Measurements from ENCODE around the gene SLC36A1. TPM values are rescaled to one million over a fixed set of nuclear protein-coding genes. Genes with fewer than 3 reads are reported as not detected.

SLC36A1 gene
- total RNA-seq, 4 donors from 2014 or later = 7.3 to 9.1 (median 8.3) TPM

DNA sequence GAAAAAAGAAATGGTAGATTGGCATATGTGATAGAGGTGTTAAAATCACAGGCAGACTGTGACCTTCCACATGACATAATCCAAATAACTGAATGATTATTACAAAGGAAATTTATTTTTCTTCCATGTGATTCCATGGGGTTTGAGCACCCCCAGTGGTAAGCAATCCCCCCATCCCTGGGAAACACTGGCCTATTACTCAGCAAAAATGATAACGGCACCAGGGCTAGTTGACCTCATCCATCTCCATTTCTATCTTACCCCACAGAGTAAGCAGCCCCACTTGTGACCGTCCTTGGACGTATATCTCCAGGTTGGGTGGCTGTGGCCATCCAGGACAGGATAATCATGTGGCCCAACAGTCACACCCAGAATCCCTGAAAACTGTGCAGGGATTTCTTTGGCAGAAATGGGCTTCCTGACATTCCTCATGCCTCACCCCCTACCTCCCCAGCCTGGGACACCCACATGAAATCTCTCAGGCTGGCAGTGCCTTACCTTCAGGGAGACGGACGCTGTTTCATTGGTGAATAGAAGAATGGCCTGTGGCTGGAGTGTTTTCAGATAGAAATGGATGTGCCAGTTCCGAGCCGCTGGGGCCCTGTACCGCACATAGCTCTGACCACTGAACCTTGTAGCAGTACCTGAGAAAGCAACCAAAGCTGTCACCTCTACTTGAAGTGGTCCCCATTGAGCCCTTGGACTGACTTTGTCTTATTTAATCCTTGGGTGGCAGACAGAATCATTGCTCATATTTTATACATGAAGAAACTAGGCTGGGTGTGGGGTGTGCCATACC, 69.9 kb downstream of the SLC36A1 start:
- Histone ChIP-seq H3K36me3 (peaks cover 5 to 100% (median 39%) of the 10 kb centered on the region in 3 donors), H3K4me3 (no peak overlapping the region), H3K4me1 (no peaks in the 10 kb centered on the region), H3K27me3 (no peaks in the 10 kb centered on the region), H3K27ac (peak overlapping the region in 1 of 4 donors; percentile 3), H3K9me3 (no peaks in the 10 kb centered on the region)
- DNase-seq = no peak
- 91 to 94% methylated on average over 5 to 6 of the region's 8 CpGs for WGBS, 2 donors
- intact Hi-C loops (cut with DNase I) = no loop called here
- TF ChIP-seq POLR2A (IDR thresholded peaks at IDR 0.05) = no peak
- TF ChIP-seq, protein P1, sequence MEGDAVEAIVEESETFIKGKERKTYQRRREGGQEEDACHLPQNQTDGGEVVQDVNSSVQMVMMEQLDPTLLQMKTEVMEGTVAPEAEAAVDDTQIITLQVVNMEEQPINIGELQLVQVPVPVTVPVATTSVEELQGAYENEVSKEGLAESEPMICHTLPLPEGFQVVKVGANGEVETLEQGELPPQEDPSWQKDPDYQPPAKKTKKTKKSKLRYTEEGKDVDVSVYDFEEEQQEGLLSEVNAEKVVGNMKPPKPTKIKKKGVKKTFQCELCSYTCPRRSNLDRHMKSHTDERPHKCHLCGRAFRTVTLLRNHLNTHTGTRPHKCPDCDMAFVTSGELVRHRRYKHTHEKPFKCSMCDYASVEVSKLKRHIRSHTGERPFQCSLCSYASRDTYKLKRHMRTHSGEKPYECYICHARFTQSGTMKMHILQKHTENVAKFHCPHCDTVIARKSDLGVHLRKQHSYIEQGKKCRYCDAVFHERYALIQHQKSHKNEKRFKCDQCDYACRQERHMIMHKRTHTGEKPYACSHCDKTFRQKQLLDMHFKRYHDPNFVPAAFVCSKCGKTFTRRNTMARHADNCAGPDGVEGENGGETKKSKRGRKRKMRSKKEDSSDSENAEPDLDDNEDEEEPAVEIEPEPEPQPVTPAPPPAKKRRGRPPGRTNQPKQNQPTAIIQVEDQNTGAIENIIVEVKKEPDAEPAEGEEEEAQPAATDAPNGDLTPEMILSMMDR (IDR thresholded peaks at IDR 0.05) = no peak

DNA sequence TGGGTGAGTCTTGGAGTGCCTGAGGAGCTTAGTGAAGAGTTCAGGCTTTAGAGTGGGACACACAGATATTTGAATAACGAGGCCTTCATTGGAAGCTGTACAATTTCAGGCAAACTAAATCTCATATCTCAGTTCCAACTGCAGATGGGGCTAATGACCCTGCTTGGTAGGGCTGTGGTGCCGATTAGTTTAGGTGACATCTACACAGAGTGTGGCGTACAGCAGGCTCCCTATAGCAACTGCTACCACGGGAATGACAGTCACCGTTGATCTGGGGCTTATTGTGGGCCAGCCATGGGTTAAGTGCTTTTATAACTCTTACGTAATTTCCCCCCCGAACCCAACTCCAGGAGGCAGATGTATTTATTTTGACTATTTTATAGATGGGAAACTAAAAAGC, 72.9 kb downstream of the SLC36A1 start:
- H3K4me1 ChIP-seq = no peaks in the 10 kb centered on the region
- 52 to 70% methylated on average over 4 to 7 of the region's 7 CpGs for WGBS, 2 donors
- DNase-seq = no peak
- H3K27ac ChIP-seq = no peak overlapping the region
- intact Hi-C loops (cut with DNase I) = loop anchor here (10.0 kb wide), 1 partner anchor 135 kb away; no protein-coding TSS in a partner anchor
- no peaks in the 10 kb centered on the region for H3K9me3 ChIP-seq
- no peak for TF ChIP-seq POLR2A (IDR thresholded peaks at IDR 0.05)
- TF ChIP-seq, protein P1 (IDR thresholded peaks at IDR 0.05) = no peak
- no peaks in the 10 kb centered on the region for H3K27me3 ChIP-seq
- peaks cover 5 to 100% (median 36%) of the 10 kb centered on the region in 3 donors for H3K36me3 ChIP-seq
- H3K4me3 ChIP-seq = no peak overlapping the region

DNA sequence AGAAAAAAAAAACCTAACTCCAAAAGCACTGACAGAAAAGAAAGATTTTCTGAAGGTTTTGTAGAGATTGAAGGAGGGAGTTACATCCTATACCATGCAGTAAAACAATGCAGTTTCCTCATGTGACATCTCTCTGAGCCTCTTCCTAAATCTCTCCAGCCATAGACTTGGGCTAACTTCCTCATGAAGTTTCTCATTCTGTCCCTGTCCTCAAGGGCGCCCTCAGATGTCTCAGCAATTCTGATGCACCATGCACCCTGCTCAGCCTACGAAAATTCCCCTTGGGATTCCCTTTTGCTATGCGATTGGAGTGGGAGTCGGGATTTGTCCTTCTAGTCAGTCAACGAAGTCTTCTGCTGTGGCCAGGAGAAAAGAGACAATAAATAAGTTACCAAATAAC, 74.8 kb downstream of the SLC36A1 start:
- no peak overlapping the region for H3K27ac ChIP-seq
- DNase-seq = no peak
- no peaks in the 10 kb centered on the region for H3K4me1 ChIP-seq
- TF ChIP-seq POLR2A (IDR thresholded peaks at IDR 0.05) = no peak
- TF ChIP-seq, protein P1 (IDR thresholded peaks at IDR 0.05) = no peak
- intact Hi-C loops (cut with DNase I) = loop anchor here (10.0 kb wide), 1 partner anchor 133 kb away; no protein-coding TSS in a partner anchor
- no peaks in the 10 kb centered on the region for H3K9me3 ChIP-seq
- peaks cover 5 to 100% (median 27%) of the 10 kb centered on the region in 3 donors for H3K36me3 ChIP-seq
- H3K4me3 ChIP-seq = no peak overlapping the region
- no peaks in the 10 kb centered on the region for H3K27me3 ChIP-seq
- 65 to 85% methylated on average over 4 to 5 of the region's 5 CpGs for WGBS, 2 donors

DNA sequence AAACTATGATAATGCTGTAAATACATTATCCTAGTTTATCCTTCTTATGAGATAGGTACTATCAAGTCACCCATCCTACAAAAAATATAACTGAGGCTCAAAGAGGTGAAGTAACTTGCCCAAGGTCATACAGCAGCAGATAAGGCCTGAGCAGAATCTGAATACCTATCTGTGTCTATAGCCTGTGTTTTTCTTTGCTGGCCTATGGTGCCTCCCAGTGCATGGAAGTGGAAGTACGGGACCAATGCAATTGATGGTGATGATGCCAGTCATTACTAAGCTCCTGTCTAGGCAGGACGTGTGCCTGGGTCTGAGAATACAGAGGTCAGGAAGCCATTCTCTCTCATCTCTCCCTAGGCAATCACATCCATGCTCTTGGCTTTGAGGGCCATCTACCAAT, 75.9 kb downstream of the SLC36A1 start:
- Histone ChIP-seq H3K4me1 (no peaks in the 10 kb centered on the region), H3K27ac (no peak overlapping the region), H3K4me3 (no peak overlapping the region), H3K27me3 (no peaks in the 10 kb centered on the region), H3K9me3 (no peaks in the 10 kb centered on the region), H3K36me3 (peaks cover 12 to 100% (median 24%) of the 10 kb centered on the region in 3 donors)
- WGBS, 2 donors = 33 to 50% methylated on average over 2 of the region's 2 CpGs
- intact Hi-C loops (cut with DNase I) = loop anchor here (10.0 kb wide), 1 partner anchor 131 kb away; no protein-coding TSS in a partner anchor
- DNase-seq = no peak
- TF ChIP-seq POLR2A (IDR thresholded peaks at IDR 0.05) = no peak
- TF ChIP-seq, protein P1 (IDR thresholded peaks at IDR 0.05) = peak in 4 of 6 experiments; percentile 22 to 67 (median 28)

DNA sequence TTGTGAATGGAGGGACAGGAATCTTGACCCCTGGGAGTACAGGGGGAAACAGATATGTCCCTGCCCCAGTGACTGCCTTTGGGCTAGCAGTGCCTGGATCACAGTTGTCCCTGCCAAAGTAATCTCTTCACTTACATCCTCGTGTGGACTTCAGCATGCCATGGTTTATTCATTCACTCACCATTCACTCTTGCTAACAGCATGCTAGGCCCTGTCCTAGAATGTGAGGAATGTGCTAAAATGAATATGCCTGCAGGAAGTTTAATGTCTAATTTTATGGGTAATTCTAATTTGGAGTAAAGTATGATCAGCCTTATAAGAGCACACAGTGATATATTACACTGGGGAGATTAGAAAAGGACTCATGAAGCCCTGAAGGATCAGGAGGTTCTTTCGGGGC, 80.8 kb downstream of the SLC36A1 start:
- WGBS, 2 donors = 46 to 51% methylated on average over 2 of the region's 2 CpGs
- intact Hi-C loops (cut with DNase I) = loop anchor here (10.0 kb wide), 1 partner anchor 127 kb away; no protein-coding TSS in a partner anchor

More for the DNA sequence above, 80.8 kb downstream of the SLC36A1 start:
- no peak for DNase-seq
- Histone ChIP-seq H3K4me1 (no peaks in the 10 kb centered on the region), H3K4me3 (no peak overlapping the region), H3K36me3 (peaks cover 0 to 100% (median 29%) of the 10 kb centered on the region in 3 donors), H3K27ac (no peak overlapping the region), H3K9me3 (no peaks in the 10 kb centered on the region), H3K27me3 (no peaks in the 10 kb centered on the region)
- TF ChIP-seq, protein P1 (IDR thresholded peaks at IDR 0.05) = no peak
- TF ChIP-seq POLR2A (IDR thresholded peaks at IDR 0.05) = no peak
